SK-N-MC (cell line): Measurements from ENCODE around the gene DVL1.
"Not testable (repeated sequence)": the region's sequence is repeated elsewhere in the genome, so short reads cannot be mapped to it uniquely, and the experiment has no call there.

ENCODE experiments used
- DNase-seq: peaks from one replicate; pipeline ENCODE4 v3.0.0-alpha.2; 2011; ENCODE audit warnings: low read depth, low spot score
- H3K27ac ChIP-seq: fragments of 200-600 bp; sonication (generic); 2 replicates; pipeline ENCODE4 v1.5.1; 2016; ENCODE audit warnings: mixed run types
- H3K36me3 ChIP-seq: fragments of 200-600 bp; sonication (generic); 2 replicates; pipeline ENCODE4 v1.6.1; 2017; ENCODE audit warnings: antibody characterized with exemption, low read length, mixed read lengths; ENCODE audit not compliant: insufficient read depth
- H3K4me3 ChIP-seq: fragments of 200-600 bp; sonication (generic); 2 replicates; pipeline ENCODE4 v1.5.1; 2016
- H3K9ac ChIP-seq: fragments of 200-600 bp; sonication (generic); 2 replicates; pipeline ENCODE4 v1.8.0; 2017; ENCODE audit warnings: mixed run types, mixed read lengths; ENCODE audit not compliant: insufficient read length
- H3K9me3 ChIP-seq: fragments of 200-600 bp; sonication (generic); 2 replicates; pipeline ENCODE4 v1.6.1; 2017; ENCODE audit warnings: low read depth, mild to moderate bottlenecking, antibody characterized with exemption, low read length, moderate library complexity, mixed read lengths
- EZH2 ChIP-seq: fragments of 200-600 bp; sonication (generic); IDR thresholded peaks from one replicate; pipeline ENCODE4 v1.6.1; 2017; ENCODE audit warnings: antibody characterized with exemption
- FOXP2 ChIP-seq: optimal IDR thresholded peaks from 2 replicates; pipeline ENCODE3; 2011; ENCODE audit warnings: mild to moderate bottlenecking, moderate library complexity; ENCODE audit not compliant: insufficient read depth; ENCODE audit errors: extremely low read length, control extremely low read depth
- POLR2AphosphoS5 ChIP-seq: IDR thresholded peaks from 2 replicates; pipeline ENCODE4 v1.6.1; 2012; ENCODE audit warnings: mild to moderate bottlenecking, low read depth, low read length, borderline replicate concordance

The DVL1 gene

GRCh38 chr1:1322952-1323351, 26.3 kb downstream of the DVL1 start:
- TF ChIP-seq FOXP2 (no peak), EZH2 (no peak), POLR2AphosphoS5 (no peak)
- no peak overlapping the region for H3K27ac ChIP-seq
- no peak overlapping the region for H3K9ac ChIP-seq
- H3K36me3 ChIP-seq: peaks cover 13% of the 10 kb centered on the region; the same call in 1 of the 2 replicates
- peak overlapping the region; percentile 54; the same call in 1 of the 2 replicates for H3K4me3 ChIP-seq
- no peaks in the 10 kb centered on the region for H3K9me3 ChIP-seq
- no peak for DNase-seq

DNA sequence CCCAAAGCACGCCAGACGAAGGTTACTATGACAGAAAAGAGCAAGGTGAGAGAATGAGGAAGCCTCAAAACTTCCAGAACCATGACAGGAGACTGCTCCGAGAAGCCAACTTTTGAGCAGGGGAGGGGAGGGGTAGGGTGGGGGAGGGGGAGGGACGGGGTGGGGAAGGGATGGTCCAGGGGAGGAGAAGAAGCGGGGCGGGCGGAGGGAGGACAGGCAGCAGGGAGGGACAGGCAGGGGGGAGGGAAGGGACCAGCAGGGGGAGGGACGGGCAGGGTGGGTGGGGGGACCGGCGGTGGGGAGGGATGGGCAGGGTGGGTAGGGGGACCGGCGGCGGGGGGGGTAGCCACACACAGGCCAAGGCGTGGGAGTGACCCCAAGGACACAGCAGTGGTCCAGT, 26.8 kb downstream of the DVL1 start:
- DNase-seq: no peak
- Histone ChIP-seq H3K4me3 (no peak overlapping the region), H3K27ac (no peak overlapping the region)

GRCh38 chr1:1321477-1321876, 27.7 kb downstream of the DVL1 start:
- H3K9ac ChIP-seq: no peak overlapping the region

More for the DNA sequence above, 26.8 kb downstream of the DVL1 start:
- no peak overlapping the region for H3K9ac ChIP-seq
- TF ChIP-seq EZH2 (no peak), FOXP2 (no peak), POLR2AphosphoS5 (no peak)
- H3K9me3 ChIP-seq: no peaks in the 10 kb centered on the region
- H3K36me3 ChIP-seq: peaks cover 14% of the 10 kb centered on the region; the same call in 1 of the 2 replicates

GRCh38 chr1:1320666-1321448, 28.4 kb downstream of the DVL1 start:
- Histone ChIP-seq H3K4me3 (no peak overlapping the region), H3K27ac (no peak overlapping the region), H3K9ac (no peak overlapping the region), H3K9me3 (no peaks in the 10 kb centered on the region), H3K36me3 (peaks cover 14% of the 10 kb centered on the region; the same call in 1 of the 2 replicates)
- TF ChIP-seq POLR2AphosphoS5: no peak
- DNase-seq: no peak

More at GRCh38 chr1:1321477-1321876, 27.7 kb downstream of the DVL1 start:
- TF ChIP-seq EZH2 (no peak), POLR2AphosphoS5 (no peak), FOXP2 (no peak)
- Histone ChIP-seq H3K27ac (no peak overlapping the region), H3K36me3 (peaks cover 14% of the 10 kb centered on the region; the same call in 1 of the 2 replicates), H3K9me3 (no peaks in the 10 kb centered on the region), H3K4me3 (no peak overlapping the region)
- DNase-seq: no peak

GRCh38 chr1:1319646-1319941, 29.6 kb downstream of the DVL1 start:
- peaks cover 18% of the 10 kb centered on the region; the same call in 1 of the 2 replicates for H3K36me3 ChIP-seq
- H3K27ac ChIP-seq: no peak overlapping the region
- no peaks in the 10 kb centered on the region for H3K9me3 ChIP-seq
- no peak overlapping the region for H3K9ac ChIP-seq
- no peak overlapping the region for H3K4me3 ChIP-seq
- no peak for DNase-seq
- TF ChIP-seq FOXP2 (no peak), POLR2AphosphoS5 (no peak), EZH2 (no peak)

- Histone ChIP-seq H3K36me3 (peaks cover 24% of the 10 kb centered on the region; the same call in 1 of the 2 replicates), H3K9me3 (no peaks in the 10 kb centered on the region), H3K4me3 (no peak overlapping the region), H3K27ac (no peak overlapping the region), H3K9ac (no peak overlapping the region)
- no peak; the same call in 1 of the 2 replicates for TF ChIP-seq POLR2AphosphoS5
- TF ChIP-seq EZH2: no peak
- no peak for TF ChIP-seq FOXP2
- no peak for DNase-seq
These were observed 30.2 kb downstream of the DVL1 start for GRCh38 chr1:1318777-1319645.

DNA sequence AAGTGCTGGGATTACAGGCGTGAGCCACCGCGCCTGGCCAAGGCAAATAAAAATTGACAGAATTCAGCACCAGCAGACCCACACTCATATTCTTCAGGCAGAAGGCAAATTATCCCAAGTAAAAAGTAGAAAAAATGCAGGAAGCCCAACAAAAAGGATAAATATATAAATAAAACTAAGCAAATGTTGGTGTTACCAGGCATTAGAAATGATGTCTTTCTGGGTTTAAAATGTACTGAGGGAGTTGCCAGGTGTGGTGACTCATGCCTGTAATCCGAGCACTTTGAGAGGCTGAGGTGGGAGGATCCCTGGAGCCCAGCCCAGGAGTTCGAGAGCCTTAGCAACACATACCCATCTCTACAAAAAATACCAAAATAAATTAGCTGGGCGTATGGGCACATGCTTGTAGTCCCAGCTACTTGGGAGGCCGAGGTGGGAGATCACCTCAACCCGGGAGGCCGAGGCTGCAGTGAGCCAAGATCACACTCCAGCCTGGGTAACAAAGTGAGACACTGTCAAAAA, 31.0 kb downstream of the DVL1 start:
- peak overlapping the region; percentile 40; the same call in 1 of the 2 replicates for H3K27ac ChIP-seq
- DNase-seq: no peak
- peaks cover 32% of the 10 kb centered on the region; the same call in 1 of the 2 replicates for H3K36me3 ChIP-seq
- no peaks in the 10 kb centered on the region for H3K9me3 ChIP-seq
- no peak overlapping the region for H3K4me3 ChIP-seq
- TF ChIP-seq FOXP2 (no peak), EZH2 (no peak), POLR2AphosphoS5 (no peak)
- H3K9ac ChIP-seq: no peak overlapping the region

GRCh38 chr1:1317420-1317819, 31.8 kb downstream of the DVL1 start:
- Histone ChIP-seq H3K9me3 (no peaks in the 10 kb centered on the region), H3K36me3 (peaks cover 39% of the 10 kb centered on the region; the same call in 1 of the 2 replicates), H3K27ac (peak overlapping the region; percentile 70; the same call in 1 of the 2 replicates), H3K9ac (no peak overlapping the region), H3K4me3 (no peak overlapping the region)
- DNase-seq: no peak
- TF ChIP-seq POLR2AphosphoS5 (no peak), FOXP2 (no peak), EZH2 (no peak)

GRCh38 chr1:1316199-1316598, 33.0 kb downstream of the DVL1 start:
- not testable (repeated sequence) for H3K4me3 ChIP-seq, DNase-seq, H3K9ac ChIP-seq, H3K27ac ChIP-seq, H3K9me3 ChIP-seq
- peaks cover 48% of the 10 kb centered on the region; the same call in 1 of the 2 replicates for H3K36me3 ChIP-seq
